Upper lobe of left lung (tissue), 6 donors: ENCODE results near the gene GRID1. TPM values are rescaled to one million over a fixed set of nuclear protein-coding genes. Genes with fewer than 3 reads are reported as not detected.
A peak's percentile ranks its signal among the peaks of the same experiment; 100 is the strongest.

Experiments
- ATAC-seq, 2 donors: fragments of 200-7000 bp; cut with Tn5 transposase; one replicate each; pipeline ENCODE4 v1.9.1; 2022; ENCODE audit warnings: mild to moderate bottlenecking in 2 of 2, moderate library complexity in 2 of 2; ENCODE audit not compliant: low FRiP score in 2 of 2
- DNase-seq, 2 donors: peaks; one replicate each; pipeline ENCODE4 v3.0.0-alpha.2; 2019 to 2020
- H3K27ac ChIP-seq, 4 donors: fragments of 200-600 bp; sonication (generic); one replicate each; pipeline ENCODE4 v1.5.1; 2016 to 2019
- H3K27me3 ChIP-seq, 4 donors: fragments of 200-600 bp; sonication (generic); one replicate each; pipeline ENCODE4 v1.5.1; 2017 to 2019
- H3K36me3 ChIP-seq, 4 donors: fragments of 200-600 bp; sonication (generic); one replicate each; pipeline ENCODE4 v1.5.1; 2016 to 2019
- H3K4me1 ChIP-seq, 4 donors: fragments of 200-600 bp; sonication (generic); one replicate each; pipeline ENCODE4 v1.5.1; 2018 to 2019
- H3K4me3 ChIP-seq, 4 donors: fragments of 200-600 bp; sonication (generic); one replicate each; pipeline ENCODE4 v1.5.1; 2017 to 2019; ENCODE audit warnings: mild to moderate bottlenecking in 2 of 4, moderate library complexity in 1 of 4
- H3K9me3 ChIP-seq, 4 donors: fragments of 200-600 bp; sonication (generic); one replicate each; pipeline ENCODE4 v1.5.1; 2018 to 2019
- EP300 ChIP-seq, 4 donors: sonication (generic); formaldehyde crosslinking; IDR thresholded peaks; one replicate each; pipeline ENCODE4 v1.5.1; 2017; ENCODE audit warnings: antibody characterized with exemption in 4 of 4, control low read depth in 2 of 4
- POLR2A ChIP-seq, 4 donors: fragments of 450-650 bp; IDR thresholded peaks; one replicate each; pipeline ENCODE4 v1.5.1; 2016 to 2017; ENCODE audit warnings: antibody characterized with exemption in 4 of 4, mild to moderate bottlenecking in 2 of 4
- POLR2AphosphoS5 ChIP-seq, 2 donors: sonication (generic); formaldehyde crosslinking; IDR thresholded peaks; one replicate each; pipeline ENCODE4 v1.5.1; 2017; ENCODE audit warnings: antibody characterized with exemption in 2 of 2
- WGBS, 2 donors: methylation state at CpG; one replicate each; pipeline ENCODE4 v1.1.5; 2017 to 2018; 5-methylcytosine and 5-hydroxymethylcytosine counted together
- total RNA-seq, 6 donors: library from RNA; depleted of rRNA in 4 of 6; stranded (reverse); fragments of >200 nt in 4 of 6; gene quantifications; one replicate each; pipeline versions ENCODE4 v1.1.0 to v1.2.1, GENCODE V29; 2016 to 2021
- TF ChIP-seq, protein P1 (sequence below), 6 experiments: fragments of 450-650 bp in 4 of 6; fragments of 200-600 bp in 2 of 6; sonication (generic) in 2 of 6; IDR thresholded peaks; one replicate each; pipeline ENCODE4 v1.5.1; 2016 to 2019; ENCODE audit warnings: antibody characterized with exemption in 6 of 6
- donor health status: DM: no; HTN: no; CAD: no; lungs with moderate emphysema.
- donor health status: DM: no; HTN: yes; CAD: no; lungs with severe emphysema.

The GRID1 gene
- total RNA-seq, 6 donors from 2014 or later = 1.5 to 5.2 (median 3.2) TPM

- H3K9me3 ChIP-seq = no peaks in the 10 kb centered on the region
- TF ChIP-seq, protein P1, sequence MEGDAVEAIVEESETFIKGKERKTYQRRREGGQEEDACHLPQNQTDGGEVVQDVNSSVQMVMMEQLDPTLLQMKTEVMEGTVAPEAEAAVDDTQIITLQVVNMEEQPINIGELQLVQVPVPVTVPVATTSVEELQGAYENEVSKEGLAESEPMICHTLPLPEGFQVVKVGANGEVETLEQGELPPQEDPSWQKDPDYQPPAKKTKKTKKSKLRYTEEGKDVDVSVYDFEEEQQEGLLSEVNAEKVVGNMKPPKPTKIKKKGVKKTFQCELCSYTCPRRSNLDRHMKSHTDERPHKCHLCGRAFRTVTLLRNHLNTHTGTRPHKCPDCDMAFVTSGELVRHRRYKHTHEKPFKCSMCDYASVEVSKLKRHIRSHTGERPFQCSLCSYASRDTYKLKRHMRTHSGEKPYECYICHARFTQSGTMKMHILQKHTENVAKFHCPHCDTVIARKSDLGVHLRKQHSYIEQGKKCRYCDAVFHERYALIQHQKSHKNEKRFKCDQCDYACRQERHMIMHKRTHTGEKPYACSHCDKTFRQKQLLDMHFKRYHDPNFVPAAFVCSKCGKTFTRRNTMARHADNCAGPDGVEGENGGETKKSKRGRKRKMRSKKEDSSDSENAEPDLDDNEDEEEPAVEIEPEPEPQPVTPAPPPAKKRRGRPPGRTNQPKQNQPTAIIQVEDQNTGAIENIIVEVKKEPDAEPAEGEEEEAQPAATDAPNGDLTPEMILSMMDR (IDR thresholded peaks at IDR 0.05) = peak; percentile 99 to 100 (median 100)
- TF ChIP-seq EP300 (IDR thresholded peaks at IDR 0.05) = no peak
- no peak for TF ChIP-seq POLR2AphosphoS5 (IDR thresholded peaks at IDR 0.05)
- no peaks in the 10 kb centered on the region for H3K27me3 ChIP-seq
- 28 to 35% methylated on average over 15 to 48 of the region's 68 CpGs for WGBS, 2 donors
- H3K4me3 ChIP-seq = peak overlapping the region in 2 of 4 donors; percentile 17 to 34
- ATAC-seq (peak; percentile 89 to 95), DNase-seq (peak; percentile 79 to 98)
- H3K36me3 ChIP-seq = no peaks in the 10 kb centered on the region
- H3K4me1 ChIP-seq = peaks cover 5 to 7% (median 6%) of the 10 kb centered on the region in 4 donors
- H3K27ac ChIP-seq = no peak overlapping the region
Measured at GRCh38 chr10:86376852-86377796, 10.5 kb upstream of the GRID1 start.

DNA sequence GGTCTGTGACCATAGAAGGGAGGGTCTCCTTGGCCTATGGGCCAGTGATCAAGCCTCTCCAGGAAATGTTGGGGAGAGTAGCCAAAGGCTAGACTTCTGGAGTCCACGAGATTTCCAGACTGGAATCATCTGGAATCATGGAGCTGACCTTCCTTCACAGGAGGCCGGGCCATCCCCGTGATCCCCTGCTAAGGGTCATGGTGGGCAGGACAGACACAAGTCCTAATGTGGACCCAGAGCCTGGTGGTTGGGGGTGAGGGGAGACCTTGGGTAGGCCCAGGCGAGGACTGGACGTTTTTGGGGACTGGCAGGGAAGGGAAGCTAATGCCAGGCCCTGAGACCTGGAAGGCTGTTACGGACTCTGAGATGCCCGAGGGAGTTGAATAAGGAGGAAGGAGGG is 9.8 kb upstream of the GRID1 start:
- Histone ChIP-seq H3K27ac (no peak overlapping the region), H3K4me1 (peaks cover 5 to 7% (median 6%) of the 10 kb centered on the region in 4 donors), H3K4me3 (no peak overlapping the region), H3K27me3 (no peaks in the 10 kb centered on the region), H3K9me3 (no peaks in the 10 kb centered on the region), H3K36me3 (no peaks in the 10 kb centered on the region)
- DNase-seq (no peak), ATAC-seq (no peak)
- no peak for TF ChIP-seq POLR2AphosphoS5 (IDR thresholded peaks at IDR 0.05)
- TF ChIP-seq, protein P1 (IDR thresholded peaks at IDR 0.05) = no peak
- TF ChIP-seq POLR2A (IDR thresholded peaks at IDR 0.05) = no peak
- no peak for TF ChIP-seq EP300 (IDR thresholded peaks at IDR 0.05)
- WGBS, 2 donors = 86 to 92% methylated on average over 7 of the region's 7 CpGs

GRCh38 chr10:86375204-86375603 is 8.6 kb upstream of the GRID1 start:
- WGBS, 2 donors = 85 to 88% methylated on average over 8 of the region's 8 CpGs
- H3K4me3 ChIP-seq = no peak overlapping the region
- H3K27me3 ChIP-seq = no peaks in the 10 kb centered on the region
- no peak overlapping the region for H3K27ac ChIP-seq
- H3K4me1 ChIP-seq = peaks cover 5 to 7% (median 6%) of the 10 kb centered on the region in 4 donors
- H3K9me3 ChIP-seq = no peaks in the 10 kb centered on the region
- H3K36me3 ChIP-seq = no peaks in the 10 kb centered on the region
- ATAC-seq = no peak
- TF ChIP-seq POLR2A (IDR thresholded peaks at IDR 0.05) (no peak), EP300 (IDR thresholded peaks at IDR 0.05) (no peak), POLR2AphosphoS5 (IDR thresholded peaks at IDR 0.05) (no peak)
- TF ChIP-seq, protein P1 (IDR thresholded peaks at IDR 0.05) = no peak
- no peak for DNase-seq

GRCh38 chr10:86374664-86375063 is 8.1 kb upstream of the GRID1 start:
- H3K27me3 ChIP-seq = no peaks in the 10 kb centered on the region

More at GRCh38 chr10:86374664-86375063, 8.1 kb upstream of the GRID1 start:
- peak in 1 of 2 donors; percentile 32 for ATAC-seq
- Histone ChIP-seq H3K36me3 (no peaks in the 10 kb centered on the region), H3K27ac (no peak overlapping the region), H3K4me1 (peaks cover 5 to 7% (median 6%) of the 10 kb centered on the region in 4 donors), H3K9me3 (no peaks in the 10 kb centered on the region), H3K4me3 (no peak overlapping the region)
- WGBS, 2 donors = 60 to 68% methylated on average over 6 to 8 of the region's 8 CpGs
- DNase-seq = no peak
- TF ChIP-seq POLR2A (IDR thresholded peaks at IDR 0.05) (no peak), POLR2AphosphoS5 (IDR thresholded peaks at IDR 0.05) (no peak), EP300 (IDR thresholded peaks at IDR 0.05) (no peak)
- TF ChIP-seq, protein P1 (IDR thresholded peaks at IDR 0.05) = no peak
